NCI-H1105 treated with DMSO at 0.1 percent for 48 hours (cell line): ENCODE data around the gene GOLGA5.
"Not testable (repeated sequence)": the region's sequence is repeated elsewhere in the genome, so short reads cannot be mapped to it uniquely, and the experiment has no call there.

ENCODE experiments used
- DNase-seq: peaks from one replicate; lab custom pipeline; 2025; lab: John Stamatoyannopoulos, UW

Gene GOLGA5

DNA sequence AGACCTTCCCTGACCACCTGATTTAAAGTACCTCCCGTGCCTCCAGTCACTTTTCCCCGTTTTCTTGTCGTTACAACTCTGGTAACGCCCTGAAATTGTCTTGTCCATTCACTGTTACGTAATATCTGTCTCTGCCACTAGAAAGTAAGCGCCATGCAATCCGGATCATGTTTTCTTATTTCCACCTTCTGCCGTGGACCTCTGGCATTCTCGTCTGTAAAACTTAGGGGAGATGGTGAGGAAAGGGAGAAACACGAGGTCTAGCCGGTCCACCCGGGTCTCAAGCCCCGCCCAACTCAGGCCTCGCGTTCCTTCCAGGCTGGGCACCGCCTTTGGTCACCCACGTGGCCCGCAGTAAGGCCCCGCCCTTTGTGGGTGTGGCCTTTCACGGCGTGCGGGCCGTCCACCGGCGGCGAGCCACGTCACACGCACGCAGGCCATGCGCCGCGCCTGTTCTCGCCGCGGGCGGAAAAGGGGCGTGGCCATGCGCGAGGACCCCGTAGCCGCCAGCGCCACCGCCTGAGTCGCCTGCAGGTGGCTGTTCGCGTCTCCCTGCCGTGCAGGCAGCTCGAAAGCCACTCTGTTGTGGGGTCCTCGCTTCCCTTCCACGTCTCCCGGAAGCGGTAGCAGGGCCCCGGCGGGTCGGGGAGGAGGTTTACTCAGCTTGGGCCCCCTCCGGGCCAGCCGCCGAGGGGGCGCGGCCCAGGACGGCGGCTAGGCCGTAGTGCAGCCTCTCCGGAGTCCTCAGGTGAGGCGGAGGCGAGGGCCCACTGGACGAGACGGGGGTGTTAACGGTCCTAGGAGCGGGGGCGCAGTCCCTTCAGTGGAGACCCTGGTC, at the start of gene GOLGA5:
Gene GOLGA5 (plus strand): TSS at position 597 of the 838 bp plus-strand sequence. CDS start 3,133 bp downstream, outside the sequence.
- peak; percentile 96 for DNase-seq

GRCh38 chr14:92747701-92748258, 46.3 kb upstream of the GOLGA5 start:
- DNase-seq: no peak

- DNase-seq: peak; percentile 96
These were observed 45.7 kb upstream of the GOLGA5 start, which contains the start of gene LGMN for GRCh38 chr14:92748259-92749016. Gene LGMN, minus strand, starts transcription at chr14:92748627. Its CDS starts 15,841 bp downstream, at chr14:92732786.

DNA sequence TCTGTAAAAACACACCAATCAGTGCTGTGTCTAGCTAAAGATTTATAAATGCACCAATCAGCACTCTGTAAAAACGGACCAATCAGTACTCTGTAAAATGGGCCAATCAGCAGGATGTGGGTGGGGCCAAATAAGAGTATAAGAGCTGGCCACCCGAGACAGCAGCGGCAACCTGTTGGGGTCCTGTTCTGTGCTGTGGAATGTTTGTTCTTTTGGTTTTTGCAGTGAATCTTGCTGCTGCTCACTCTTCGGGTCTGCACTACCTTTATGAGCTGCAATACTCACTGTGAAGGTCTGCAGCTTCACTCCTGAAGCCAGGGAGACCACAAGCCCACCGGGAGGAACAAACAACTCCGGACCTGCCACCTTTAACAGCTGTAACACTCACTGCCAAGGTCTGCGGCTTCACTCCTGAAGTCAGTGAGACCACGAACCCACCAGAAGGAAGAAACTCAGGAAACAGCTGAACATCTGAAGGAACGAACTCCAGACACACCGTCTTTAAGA, 43.8 kb upstream of the GOLGA5 start:
- not testable (repeated sequence) for DNase-seq

DNA sequence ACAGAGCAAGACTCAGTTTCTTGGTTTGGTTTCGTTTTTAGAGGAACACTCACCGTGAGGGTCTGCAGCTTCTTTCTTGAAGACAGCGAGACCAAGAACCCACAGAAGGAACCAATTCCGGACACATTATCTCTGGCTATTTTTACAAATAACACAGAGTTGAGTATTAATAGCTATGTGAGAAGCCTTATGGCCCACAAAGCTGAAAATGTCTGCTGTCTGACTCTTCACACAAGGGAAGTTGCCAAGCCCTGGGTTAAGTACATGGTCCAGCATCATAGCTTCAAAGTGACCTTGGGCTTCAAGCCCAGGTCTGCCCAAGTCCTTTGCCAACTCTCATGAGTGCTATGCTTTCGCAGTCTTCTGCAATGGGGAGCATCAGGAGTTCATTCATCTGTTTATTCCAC, 43.1 kb upstream of the GOLGA5 start:
- no peak for DNase-seq

- no peak for DNase-seq
These were observed 42.3 kb upstream of the GOLGA5 start for GRCh38 chr14:92751819-92752218.

DNA sequence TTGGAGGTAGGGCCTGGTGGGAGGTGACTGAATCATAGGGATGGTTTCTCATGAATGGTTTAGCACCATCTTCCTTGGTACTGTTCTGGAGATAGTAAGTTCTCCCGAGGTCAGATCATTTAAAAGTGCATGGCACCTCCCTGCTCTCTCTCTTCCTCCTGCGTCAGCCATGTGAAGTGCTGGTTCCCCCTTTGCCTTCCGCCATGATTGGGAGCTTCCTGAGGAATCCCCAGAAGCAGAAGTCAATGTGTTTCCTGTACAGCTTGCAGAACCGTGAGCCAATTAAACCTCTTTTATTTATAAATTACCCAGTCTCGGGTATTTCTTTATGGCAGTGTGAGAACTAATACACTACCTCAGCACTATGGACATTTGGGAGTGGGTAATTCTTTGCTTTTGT, 40.9 kb upstream of the GOLGA5 start:
- DNase-seq: no peak

DNA sequence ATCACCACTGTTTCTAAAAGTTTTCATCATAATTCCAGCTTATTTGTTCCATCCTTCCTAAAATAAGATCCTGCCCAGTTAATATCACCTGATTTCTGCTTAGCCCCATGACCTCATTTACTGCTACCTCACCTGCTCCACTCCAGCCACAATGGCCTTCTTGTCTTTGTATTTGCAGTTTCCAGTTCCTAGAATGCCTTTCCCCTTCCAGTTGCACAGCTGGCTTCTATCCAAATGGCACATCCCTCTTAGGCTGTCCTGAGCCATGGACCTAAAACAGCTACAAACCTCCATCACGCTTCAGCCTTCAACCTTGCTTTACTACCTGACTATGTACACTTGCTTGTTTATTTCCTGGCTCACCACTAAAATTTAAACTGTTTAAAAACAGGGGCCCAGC, 39.1 kb upstream of the GOLGA5 start:
- peak; percentile 60 for DNase-seq

DNA sequence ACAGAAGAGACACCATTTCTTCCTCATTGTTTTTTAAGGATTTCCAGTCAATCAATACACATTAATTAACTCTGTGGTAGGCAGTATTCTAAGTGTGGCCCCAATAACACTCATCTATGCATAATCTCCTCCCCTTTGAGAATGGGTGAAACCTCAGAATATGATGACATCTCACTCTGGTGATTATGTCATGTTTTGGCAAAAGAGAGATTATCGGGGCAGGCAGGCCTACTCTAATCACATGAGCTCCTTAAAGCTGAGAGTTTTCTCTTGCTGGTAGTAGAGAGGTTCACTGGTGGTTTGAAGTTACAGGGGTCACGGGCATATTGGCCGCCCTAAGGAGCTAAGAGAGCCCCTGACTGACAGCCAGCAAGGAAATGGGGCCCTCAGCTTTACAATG, 38.6 kb upstream of the GOLGA5 start:
- no peak for DNase-seq

GRCh38 chr14:92756446-92756845, 37.7 kb upstream of the GOLGA5 start:
- no peak for DNase-seq

- peak; percentile 5 for DNase-seq
These were observed 34.8 kb upstream of the GOLGA5 start for GRCh38 chr14:92759300-92759678.

GRCh38 chr14:92759679-92760523, 34.2 kb upstream of the GOLGA5 start:
- DNase-seq: no peak

DNA sequence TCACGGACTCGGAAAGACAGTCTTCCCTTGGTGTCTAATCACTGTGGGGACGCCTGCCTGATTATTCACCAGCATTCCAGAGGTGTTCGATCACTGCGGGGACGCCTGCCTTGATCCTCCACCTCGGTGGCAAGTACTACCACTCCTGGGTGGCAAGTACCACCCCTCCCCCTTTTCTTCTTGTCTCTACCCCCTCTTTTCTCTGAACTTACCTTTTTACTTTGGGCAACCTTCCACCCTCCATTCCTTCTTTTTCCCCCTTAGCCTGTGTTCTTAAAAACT, 33.6 kb upstream of the GOLGA5 start:
- DNase-seq: no peak

GRCh38 chr14:92763666-92764631, 30.2 kb upstream of the GOLGA5 start:
- peak; percentile 92 for DNase-seq

DNA sequence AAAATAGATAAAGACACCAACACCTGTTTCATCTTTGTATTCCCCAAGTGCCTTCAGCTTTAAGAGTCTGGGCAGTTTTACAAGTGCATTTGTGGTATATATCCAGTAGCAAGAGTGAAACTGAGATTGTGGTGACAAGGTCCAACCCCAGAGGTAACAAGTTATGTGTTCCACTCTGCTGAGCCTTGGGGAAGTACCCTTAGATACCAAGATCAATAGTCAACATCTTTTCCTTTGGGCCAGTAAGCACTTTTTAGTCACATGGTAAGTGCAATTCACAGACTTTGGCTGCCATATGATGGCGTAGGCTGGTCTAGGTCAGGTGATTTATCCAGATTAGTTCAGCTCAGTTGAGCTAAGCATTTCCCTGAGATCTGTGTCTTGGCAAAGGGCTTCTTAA, 25.9 kb upstream of the GOLGA5 start:
- not testable (repeated sequence) for DNase-seq

DNA sequence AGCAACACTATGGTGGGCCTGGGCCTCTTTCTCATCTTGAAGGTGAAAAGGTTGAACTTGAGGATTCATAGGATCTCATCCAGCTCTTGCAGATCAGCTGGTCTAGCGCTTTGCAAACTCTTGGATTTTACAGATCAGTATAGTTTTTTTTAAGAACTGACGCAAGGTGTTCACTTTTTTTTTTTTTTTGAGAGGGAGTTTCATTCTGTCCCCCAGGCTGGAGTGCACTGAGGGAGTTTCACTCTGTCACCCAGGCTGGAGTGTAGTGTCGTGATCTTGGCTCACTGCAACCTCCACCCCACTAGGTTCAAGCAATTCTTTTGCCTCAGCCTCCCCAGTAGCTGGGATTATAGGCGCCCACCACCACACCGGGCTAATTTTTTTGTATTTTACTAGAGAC, 25.3 kb upstream of the GOLGA5 start:
- no peak for DNase-seq

DNA sequence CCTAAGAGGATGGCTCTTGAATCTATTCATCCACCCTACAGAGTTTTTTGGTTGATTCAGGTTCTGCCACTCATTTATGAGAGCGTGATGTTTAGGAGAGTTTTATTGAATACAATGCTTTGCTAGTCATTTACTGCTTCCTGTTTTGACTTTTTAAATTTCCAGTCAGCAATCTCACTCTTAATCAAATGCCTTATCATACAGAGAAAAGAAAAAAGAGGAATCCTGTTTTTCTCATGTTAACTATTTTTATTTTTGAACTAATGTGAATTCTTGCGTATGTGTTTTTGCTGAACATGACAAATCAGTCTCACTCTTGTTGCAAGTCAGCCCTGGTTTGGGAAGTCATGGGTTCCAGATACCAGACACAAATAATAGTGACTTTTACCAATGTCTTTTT, 23.6 kb upstream of the GOLGA5 start:
- no peak for DNase-seq

GRCh38 chr14:92774572-92774971, 19.5 kb upstream of the GOLGA5 start:
- DNase-seq: no peak

DNA sequence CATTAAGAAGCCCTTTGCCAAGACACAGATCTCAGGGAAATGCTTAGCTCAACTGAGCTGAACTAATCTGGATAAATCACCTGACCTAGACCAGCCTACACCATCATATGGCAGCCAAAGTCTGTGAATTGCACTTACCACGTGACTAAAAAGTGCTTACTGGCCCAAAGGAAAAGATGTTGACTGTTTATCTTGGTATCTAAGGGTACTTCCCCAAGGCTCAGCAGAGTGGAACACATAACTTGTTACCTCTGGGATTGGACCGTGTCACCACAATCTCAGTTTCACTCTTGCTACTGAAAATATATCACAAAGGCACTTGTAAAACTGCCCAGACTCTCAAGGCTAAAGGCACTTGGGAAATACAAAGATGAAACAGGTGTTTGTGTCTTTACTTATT, 18.8 kb upstream of the GOLGA5 start:
- DNase-seq: not testable (repeated sequence)

- not testable (repeated sequence) for DNase-seq
These were observed 15.1 kb upstream of the GOLGA5 start for GRCh38 chr14:92778868-92779565.
